Panc1 (cell line): ENCODE data around the gene SMAD6. TPM values are rescaled to one million over a fixed set of nuclear protein-coding genes. Genes with fewer than 3 reads are reported as not detected.

Source experiments
- ATAC-seq: fragments of 200-7000 bp; cut with Tn5 transposase; 2 replicates; pipeline ENCODE4 v1.9.1; 2020; ENCODE audit warnings: mild to moderate bottlenecking, moderate library complexity
- BruUV-seq: library from RNA; stranded (reverse); fragments of 400-500 nt; replicated peaks from 2 replicates; lab custom pipeline; 2021; lab: Mats Ljungman, UMichigan
- CTCF ChIA-PET: fragments of 300-600 bp; sonication (Branson Sonifier 250); formaldehyde crosslinking; loops from one replicate; lab custom pipeline; 2022; ENCODE audit warnings: antibody characterized with exemption; lab: Charles Lee
- POLR2A ChIA-PET: fragments of 300-600 bp; sonication (Branson Sonifier 250); formaldehyde crosslinking; loops from one replicate; lab custom pipeline; 2022; ENCODE audit warnings: antibody characterized with exemption; lab: Charles Lee
- DNase-seq: peaks from one replicate; pipeline ENCODE4 v3.0.0-alpha.2; 2010; ENCODE audit warnings: low read depth, low spot score
- H3K27ac ChIP-seq: 2 replicates; pipeline ENCODE4 v1.5.1; 2011; ENCODE audit warnings: mild to moderate bottlenecking, low read length, inconsistent platforms
- H3K27me3 ChIP-seq: fragments of 200-500 bp; sonication (Bioruptor generic); 2 replicates; pipeline ENCODE4 v1.6.0; 2014; ENCODE audit warnings: low read length, inconsistent platforms; ENCODE audit not compliant: control insufficient read depth, insufficient read depth
- H3K36me3 ChIP-seq: fragments of 200-500 bp; sonication (Bioruptor generic); 2 replicates; pipeline ENCODE4 v1.5.1; 2014; ENCODE audit warnings: inconsistent platforms, mild to moderate bottlenecking, low read length, moderate library complexity; ENCODE audit not compliant: control insufficient read depth, insufficient read depth
- H3K4me1 ChIP-seq: 2 replicates; pipeline ENCODE4 v1.5.1; 2011; ENCODE audit warnings: inconsistent platforms, mild to moderate bottlenecking, low read length, moderate library complexity; ENCODE audit not compliant: control insufficient read depth, insufficient read depth
- H3K4me3 ChIP-seq, 2 experiments: 2 replicates each; pipeline ENCODE4 v1.5.1; 2011 to 2012; ENCODE audit warnings: low read depth in 2 of 2, low read length in 2 of 2, mild to moderate bottlenecking in 2 of 2, inconsistent platforms in 1 of 2, moderate library complexity in 1 of 2
- H3K9me3 ChIP-seq: fragments of 200-500 bp; sonication (Bioruptor generic); 2 replicates; pipeline ENCODE4 v1.5.1; 2014; ENCODE audit warnings: low read depth, mild to moderate bottlenecking, inconsistent platforms, low read length, moderate library complexity; ENCODE audit not compliant: control insufficient read depth, insufficient read depth
- POLR2AphosphoS5 ChIP-seq: IDR thresholded peaks from 2 replicates; pipeline ENCODE4 v1.6.1; 2012; ENCODE audit warnings: mild to moderate bottlenecking, low read depth, low read length, moderate library complexity
- SIN3A ChIP-seq: IDR thresholded peaks from 2 replicates; pipeline ENCODE4 v1.6.1; 2012; ENCODE audit warnings: low read depth, mild to moderate bottlenecking, low read length, moderate library complexity, borderline replicate concordance; ENCODE audit not compliant: insufficient read depth
- TCF7L2 ChIP-seq: IDR thresholded peaks from 2 replicates; pipeline ENCODE4 v1.6.1; 2011; ENCODE audit warnings: mild to moderate bottlenecking, low read depth, low read length, inconsistent platforms
- in situ Hi-C: cut with HindIII; loops from 2 replicates; pipeline ENCODE4 v1.10.0; 2016; ENCODE audit warnings: low sequenced_read_pairs, low pct_unique_long_range_greater_than_20kb
- intact Hi-C: fragments of 100-400 bp; cut with micrococcal nuclease; formaldehyde crosslinking; loops from one replicate; pipeline ENCODE4 v1.10.0; 2022; ENCODE audit not compliant: unreplicated experiment
- total RNA-seq: library from RNA; stranded (reverse); gene quantifications from one replicate; pipeline ENCODE4 v1.2.1, GENCODE V29; 2021; ENCODE audit not compliant: unreplicated experiment
- TF ChIP-seq, protein P1 (sequence below), 2 experiments: IDR thresholded peaks; 2 replicates each; pipeline ENCODE4 v1.6.1; 2011 to 2012; ENCODE audit warnings: low read depth in 2 of 2, control low read depth in 1 of 2, low read length in 1 of 2, mild to moderate bottlenecking in 1 of 2, moderate library complexity in 1 of 2; ENCODE audit not compliant: insufficient read depth in 1 of 2
- TF ChIP-seq, protein P2 (sequence below): fragments of 450-650 bp; IDR thresholded peaks from 2 replicates; pipeline ENCODE4 v1.5.1; 2017; ENCODE audit warnings: mild to moderate bottlenecking

SMAD6 gene
- total RNA-seq, 1 experiment from 2014 or later = 45.9 TPM

GRCh38 chr15:66829551-66830121 lies 127.6 kb downstream of the SMAD6 start:
- intact Hi-C loops = no loop called here

DNA sequence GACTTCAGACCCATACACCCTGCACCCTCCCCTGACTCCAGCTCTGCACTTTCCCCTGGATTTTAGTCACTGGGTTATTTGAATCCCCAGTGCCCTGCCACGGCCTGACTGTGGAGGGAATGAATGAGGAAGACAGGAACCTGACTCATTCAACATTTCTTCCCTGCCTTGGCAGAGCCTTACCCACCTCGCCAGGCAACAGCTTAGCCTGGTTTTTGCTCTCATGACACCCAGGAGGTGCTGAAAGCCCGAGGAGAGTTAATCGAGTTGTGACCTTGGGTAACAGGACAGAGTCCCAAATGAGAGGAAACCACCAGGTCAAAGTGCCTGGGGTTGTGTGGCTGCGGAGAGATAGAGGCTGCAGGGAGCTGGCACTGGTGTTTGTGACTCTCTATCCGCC lies 128.3 kb downstream of the SMAD6 start:
- H3K27ac ChIP-seq = peak overlapping the region; percentile 64
- ChIA-PET POLR2A (no interaction called here), CTCF (interaction anchor here (0.6 to 1.0 kb wide), 2 partner anchors 9 to 22 kb away, joined by 3 read pairs; no protein-coding TSS in a partner anchor)
- DNase-seq (no peak), ATAC-seq (peak; percentile 83)
- H3K4me1 ChIP-seq = peaks cover 9% of the 10 kb centered on the region
- intact Hi-C loops = no loop called here
- TF ChIP-seq POLR2AphosphoS5 (no peak), TCF7L2 (no peak), SIN3A (no peak)
- TF ChIP-seq, protein P1, sequence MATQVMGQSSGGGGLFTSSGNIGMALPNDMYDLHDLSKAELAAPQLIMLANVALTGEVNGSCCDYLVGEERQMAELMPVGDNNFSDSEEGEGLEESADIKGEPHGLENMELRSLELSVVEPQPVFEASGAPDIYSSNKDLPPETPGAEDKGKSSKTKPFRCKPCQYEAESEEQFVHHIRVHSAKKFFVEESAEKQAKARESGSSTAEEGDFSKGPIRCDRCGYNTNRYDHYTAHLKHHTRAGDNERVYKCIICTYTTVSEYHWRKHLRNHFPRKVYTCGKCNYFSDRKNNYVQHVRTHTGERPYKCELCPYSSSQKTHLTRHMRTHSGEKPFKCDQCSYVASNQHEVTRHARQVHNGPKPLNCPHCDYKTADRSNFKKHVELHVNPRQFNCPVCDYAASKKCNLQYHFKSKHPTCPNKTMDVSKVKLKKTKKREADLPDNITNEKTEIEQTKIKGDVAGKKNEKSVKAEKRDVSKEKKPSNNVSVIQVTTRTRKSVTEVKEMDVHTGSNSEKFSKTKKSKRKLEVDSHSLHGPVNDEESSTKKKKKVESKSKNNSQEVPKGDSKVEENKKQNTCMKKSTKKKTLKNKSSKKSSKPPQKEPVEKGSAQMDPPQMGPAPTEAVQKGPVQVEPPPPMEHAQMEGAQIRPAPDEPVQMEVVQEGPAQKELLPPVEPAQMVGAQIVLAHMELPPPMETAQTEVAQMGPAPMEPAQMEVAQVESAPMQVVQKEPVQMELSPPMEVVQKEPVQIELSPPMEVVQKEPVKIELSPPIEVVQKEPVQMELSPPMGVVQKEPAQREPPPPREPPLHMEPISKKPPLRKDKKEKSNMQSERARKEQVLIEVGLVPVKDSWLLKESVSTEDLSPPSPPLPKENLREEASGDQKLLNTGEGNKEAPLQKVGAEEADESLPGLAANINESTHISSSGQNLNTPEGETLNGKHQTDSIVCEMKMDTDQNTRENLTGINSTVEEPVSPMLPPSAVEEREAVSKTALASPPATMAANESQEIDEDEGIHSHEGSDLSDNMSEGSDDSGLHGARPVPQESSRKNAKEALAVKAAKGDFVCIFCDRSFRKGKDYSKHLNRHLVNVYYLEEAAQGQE (IDR thresholded peaks at IDR 0.05; ENCODE audit: insufficient read depth in 1 of 2, low read depth in 2 of 2, low read length in 1 of 2) = no peak
- TF ChIP-seq, protein P2, sequence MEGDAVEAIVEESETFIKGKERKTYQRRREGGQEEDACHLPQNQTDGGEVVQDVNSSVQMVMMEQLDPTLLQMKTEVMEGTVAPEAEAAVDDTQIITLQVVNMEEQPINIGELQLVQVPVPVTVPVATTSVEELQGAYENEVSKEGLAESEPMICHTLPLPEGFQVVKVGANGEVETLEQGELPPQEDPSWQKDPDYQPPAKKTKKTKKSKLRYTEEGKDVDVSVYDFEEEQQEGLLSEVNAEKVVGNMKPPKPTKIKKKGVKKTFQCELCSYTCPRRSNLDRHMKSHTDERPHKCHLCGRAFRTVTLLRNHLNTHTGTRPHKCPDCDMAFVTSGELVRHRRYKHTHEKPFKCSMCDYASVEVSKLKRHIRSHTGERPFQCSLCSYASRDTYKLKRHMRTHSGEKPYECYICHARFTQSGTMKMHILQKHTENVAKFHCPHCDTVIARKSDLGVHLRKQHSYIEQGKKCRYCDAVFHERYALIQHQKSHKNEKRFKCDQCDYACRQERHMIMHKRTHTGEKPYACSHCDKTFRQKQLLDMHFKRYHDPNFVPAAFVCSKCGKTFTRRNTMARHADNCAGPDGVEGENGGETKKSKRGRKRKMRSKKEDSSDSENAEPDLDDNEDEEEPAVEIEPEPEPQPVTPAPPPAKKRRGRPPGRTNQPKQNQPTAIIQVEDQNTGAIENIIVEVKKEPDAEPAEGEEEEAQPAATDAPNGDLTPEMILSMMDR = no peak
- H3K36me3 ChIP-seq = no peaks in the 10 kb centered on the region
- in situ Hi-C loops = no loop called here
- no peak overlapping the region for H3K4me3 ChIP-seq
- H3K27me3 ChIP-seq = no peaks in the 10 kb centered on the region
- no peaks in the 10 kb centered on the region for H3K9me3 ChIP-seq
- no TSS peak for BruUV-seq

More at GRCh38 chr15:66829551-66830121, 127.6 kb downstream of the SMAD6 start:
- ChIA-PET CTCF (interaction anchor here (0.6 to 1.0 kb wide), 2 partner anchors 9 to 23 kb away, joined by 3 read pairs; no protein-coding TSS in a partner anchor), POLR2A (no interaction called here)
- TF ChIP-seq, protein P2 = no peak
- no peak for TF ChIP-seq POLR2AphosphoS5
- no peak for TF ChIP-seq SIN3A
- TF ChIP-seq TCF7L2 = no peak
- TF ChIP-seq, protein P1 (IDR thresholded peaks at IDR 0.05; ENCODE audit: insufficient read depth in 1 of 2, low read depth in 2 of 2, low read length in 1 of 2) = no peak
- Histone ChIP-seq H3K27ac (peak overlapping the region; percentile 25; the same call in 1 of the 2 replicates), H3K4me1 (peaks cover 9% of the 10 kb centered on the region), H3K9me3 (no peaks in the 10 kb centered on the region), H3K36me3 (no peaks in the 10 kb centered on the region), H3K27me3 (no peaks in the 10 kb centered on the region), H3K4me3 (no peak overlapping the region)
- in situ Hi-C loops = no loop called here
- DNase-seq (no peak), ATAC-seq (no peak)
- no TSS peak for BruUV-seq
